Measurements from ENCODE around the gene CAMK1D. TPM values are rescaled to one million over a fixed set of nuclear protein-coding genes. Genes with fewer than 3 reads are reported as not detected.

CAMK1D gene
- total RNA-seq, 4 donors from 2014 or later, result 5.6 to 23.9 (median 7.4) TPM

GRCh38 chr10:12406764-12407400, 57.5 kb downstream of the CAMK1D start:
- H3K36me3 ChIP-seq, result no peaks in the 10 kb centered on the region
- TF ChIP-seq CTCF (IDR thresholded peaks at IDR 0.05), result no peak
- TF ChIP-seq POLR2A (IDR thresholded peaks at IDR 0.05), result no peak
- H3K9me3 ChIP-seq, result no peaks in the 10 kb centered on the region
- peak in 1 of 3 donors; percentile 4 for DNase-seq
- H3K27ac ChIP-seq, result no peak overlapping the region
- no peaks in the 10 kb centered on the region for H3K27me3 ChIP-seq
- H3K4me1 ChIP-seq, result peaks cover 0 to 4% (median 0%) of the 10 kb centered on the region in 4 donors
- no peak overlapping the region for H3K4me3 ChIP-seq

GRCh38 chr10:12408472-12408871, 59.1 kb downstream of the CAMK1D start:
- no peaks in the 10 kb centered on the region for H3K9me3 ChIP-seq

GRCh38 chr10:12409161-12409560, 59.8 kb downstream of the CAMK1D start:
- H3K36me3 ChIP-seq, result no peaks in the 10 kb centered on the region
- no peaks in the 10 kb centered on the region for H3K9me3 ChIP-seq
- no peak for TF ChIP-seq CTCF (IDR thresholded peaks at IDR 0.05)
- no peak for TF ChIP-seq POLR2A (IDR thresholded peaks at IDR 0.05)
- peaks cover 0 to 4% (median 0%) of the 10 kb centered on the region in 4 donors for H3K4me1 ChIP-seq
- no peaks in the 10 kb centered on the region for H3K27me3 ChIP-seq
- no peak overlapping the region for H3K4me3 ChIP-seq
- H3K27ac ChIP-seq, result no peak overlapping the region
- no peak for DNase-seq

More at GRCh38 chr10:12408472-12408871, 59.1 kb downstream of the CAMK1D start:
- Histone ChIP-seq H3K4me1 (peaks cover 0 to 4% (median 0%) of the 10 kb centered on the region in 4 donors), H3K27me3 (no peaks in the 10 kb centered on the region), H3K27ac (no peak overlapping the region), H3K36me3 (no peaks in the 10 kb centered on the region), H3K4me3 (no peak overlapping the region)
- no peak for TF ChIP-seq POLR2A (IDR thresholded peaks at IDR 0.05)
- TF ChIP-seq CTCF (IDR thresholded peaks at IDR 0.05), result no peak
- DNase-seq, result peak in 1 of 3 donors; percentile 6

GRCh38 chr10:12409613-12410012, 60.3 kb downstream of the CAMK1D start:
- TF ChIP-seq CTCF (IDR thresholded peaks at IDR 0.05) (no peak), POLR2A (IDR thresholded peaks at IDR 0.05) (no peak)
- H3K27me3 ChIP-seq, result no peaks in the 10 kb centered on the region
- no peaks in the 10 kb centered on the region for H3K36me3 ChIP-seq
- H3K4me3 ChIP-seq, result no peak overlapping the region
- H3K9me3 ChIP-seq, result no peaks in the 10 kb centered on the region
- DNase-seq, result no peak
- H3K27ac ChIP-seq, result no peak overlapping the region
- peaks cover 0 to 4% (median 0%) of the 10 kb centered on the region in 4 donors for H3K4me1 ChIP-seq

GRCh38 chr10:12412666-12413368, 63.5 kb downstream of the CAMK1D start:
- no peaks in the 10 kb centered on the region for H3K27me3 ChIP-seq
- H3K36me3 ChIP-seq, result no peaks in the 10 kb centered on the region
- no peak for DNase-seq
- H3K4me3 ChIP-seq, result no peak overlapping the region
- H3K9me3 ChIP-seq, result no peaks in the 10 kb centered on the region
- peaks cover 0 to 13% (median 0%) of the 10 kb centered on the region in 4 donors for H3K4me1 ChIP-seq
- TF ChIP-seq POLR2A (IDR thresholded peaks at IDR 0.05), result no peak
- TF ChIP-seq CTCF (IDR thresholded peaks at IDR 0.05), result no peak
- no peak overlapping the region for H3K27ac ChIP-seq
